IMR-90 (cell line): Measurements from ENCODE around the gene NDUFA7. TPM values are rescaled to one million over a fixed set of nuclear protein-coding genes. Genes with fewer than 3 reads are reported as not detected.

Experiments
- ELK1 ChIP-seq: fragments of 150-350 bp; IDR thresholded peaks from 2 replicates; pipeline ENCODE4 v1.6.1; 2016; ENCODE audit warnings: low read depth, mild to moderate bottlenecking, low read length, moderate library complexity, borderline replicate concordance
- NFE2L2 ChIP-seq: fragments of 150-350 bp; IDR thresholded peaks from 2 replicates; pipeline ENCODE4 v1.6.1; 2016; ENCODE audit warnings: low read depth, mild to moderate bottlenecking, low read length
- RFX5 ChIP-seq: IDR thresholded peaks from 2 replicates; pipeline ENCODE4 v1.8.0; 2012; ENCODE audit warnings: low read depth, mild to moderate bottlenecking, low read length, moderate library complexity
- polyA plus RNA-seq, 3 experiments: library from polyadenylated mRNA; depleted of rRNA; stranded (reverse); fragments of >200 nt; gene quantifications; 2 replicates each; pipeline ENCODE4 v1.2.3, GENCODE V29; 2012; ENCODE audit warnings: low replicate concordance in 1 of 3
- total RNA-seq: library from RNA; depleted of rRNA; stranded (reverse); fragments of >200 nt; gene quantifications from 2 replicates; pipeline ENCODE4 v1.2.3, GENCODE V29; 2012
- TF ChIP-seq, protein P1 (sequence below): conservative IDR thresholded peaks from 2 replicates; pipeline ENCODE4 v1.5.1; 2012; ENCODE audit warnings: mild to moderate bottlenecking, low read depth, low read length, improper control_type of control experiment

Gene NDUFA7
- total and polyA plus RNA-seq, 2 of the 4 experiments (the other 2 are of a cell fraction): 20.6 to 50.7 TPM

GRCh38 chr19:8361921-8362793, 41.0 kb upstream of the NDUFA7 start (continued):
- TF ChIP-seq, protein P1, sequence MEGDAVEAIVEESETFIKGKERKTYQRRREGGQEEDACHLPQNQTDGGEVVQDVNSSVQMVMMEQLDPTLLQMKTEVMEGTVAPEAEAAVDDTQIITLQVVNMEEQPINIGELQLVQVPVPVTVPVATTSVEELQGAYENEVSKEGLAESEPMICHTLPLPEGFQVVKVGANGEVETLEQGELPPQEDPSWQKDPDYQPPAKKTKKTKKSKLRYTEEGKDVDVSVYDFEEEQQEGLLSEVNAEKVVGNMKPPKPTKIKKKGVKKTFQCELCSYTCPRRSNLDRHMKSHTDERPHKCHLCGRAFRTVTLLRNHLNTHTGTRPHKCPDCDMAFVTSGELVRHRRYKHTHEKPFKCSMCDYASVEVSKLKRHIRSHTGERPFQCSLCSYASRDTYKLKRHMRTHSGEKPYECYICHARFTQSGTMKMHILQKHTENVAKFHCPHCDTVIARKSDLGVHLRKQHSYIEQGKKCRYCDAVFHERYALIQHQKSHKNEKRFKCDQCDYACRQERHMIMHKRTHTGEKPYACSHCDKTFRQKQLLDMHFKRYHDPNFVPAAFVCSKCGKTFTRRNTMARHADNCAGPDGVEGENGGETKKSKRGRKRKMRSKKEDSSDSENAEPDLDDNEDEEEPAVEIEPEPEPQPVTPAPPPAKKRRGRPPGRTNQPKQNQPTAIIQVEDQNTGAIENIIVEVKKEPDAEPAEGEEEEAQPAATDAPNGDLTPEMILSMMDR: no peak
- TF ChIP-seq RFX5 (no peak), ELK1 (no peak), NFE2L2 (peak; percentile 64; the same call in 1 of the 2 replicates)
